COR-L47 (cell line): ENCODE data around the gene BEST3.
A peak's percentile ranks its signal among the peaks of the same experiment; 100 is the strongest.

ENCODE experiments used
- DNase-seq: peaks from one replicate; lab custom pipeline; 2025; lab: John Stamatoyannopoulos, UW

The BEST3 gene

DNA sequence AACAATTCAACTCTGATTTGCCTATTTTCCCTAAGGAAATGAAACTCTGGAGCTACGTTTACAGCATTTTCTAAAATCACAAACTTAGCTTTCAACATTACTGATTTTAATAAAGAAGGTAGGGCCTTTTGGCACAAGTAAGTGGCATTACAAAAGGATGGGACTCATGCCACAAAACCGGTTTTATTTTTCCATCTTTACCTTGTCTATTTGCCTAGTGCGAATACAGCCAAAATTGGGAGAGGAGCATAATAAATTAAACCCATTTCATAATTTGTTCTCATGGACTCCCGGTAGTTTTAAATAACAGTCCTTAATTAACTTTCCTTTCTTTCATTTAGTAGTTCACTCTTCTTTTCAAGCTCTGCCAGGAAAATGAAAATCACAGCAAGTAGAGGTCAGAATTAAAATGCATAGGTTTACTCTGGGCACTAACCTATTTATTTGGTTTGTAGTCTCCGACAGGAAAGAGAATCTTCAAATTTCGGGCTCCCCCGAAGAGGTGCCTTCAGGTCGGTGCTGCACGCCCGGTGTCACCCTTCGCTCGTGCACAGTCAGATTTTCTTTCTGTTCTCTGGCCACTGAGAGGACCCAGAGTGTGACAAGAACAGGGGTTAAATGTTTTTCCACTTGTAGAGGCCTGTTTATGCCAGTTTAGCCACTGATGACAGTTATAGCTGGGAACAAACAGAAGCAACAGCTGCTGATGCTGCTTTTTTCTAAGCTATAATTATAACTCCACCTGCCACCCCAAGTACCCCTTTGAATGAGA is at the start of gene BEST3:
Gene BEST3, minus strand, starts transcription at position 535 of the 772 bp plus-strand sequence. CDS start 1,505 bp downstream, outside the sequence.
- DNase-seq = peak; percentile 94

- DNase-seq = no peak
Measured at GRCh38 chr12:69744109-69744508, 45.0 kb upstream of the BEST3 start.

- DNase-seq = peak; percentile 61
Measured at GRCh38 chr12:69739287-69740191, 40.4 kb upstream of the BEST3 start.

DNA sequence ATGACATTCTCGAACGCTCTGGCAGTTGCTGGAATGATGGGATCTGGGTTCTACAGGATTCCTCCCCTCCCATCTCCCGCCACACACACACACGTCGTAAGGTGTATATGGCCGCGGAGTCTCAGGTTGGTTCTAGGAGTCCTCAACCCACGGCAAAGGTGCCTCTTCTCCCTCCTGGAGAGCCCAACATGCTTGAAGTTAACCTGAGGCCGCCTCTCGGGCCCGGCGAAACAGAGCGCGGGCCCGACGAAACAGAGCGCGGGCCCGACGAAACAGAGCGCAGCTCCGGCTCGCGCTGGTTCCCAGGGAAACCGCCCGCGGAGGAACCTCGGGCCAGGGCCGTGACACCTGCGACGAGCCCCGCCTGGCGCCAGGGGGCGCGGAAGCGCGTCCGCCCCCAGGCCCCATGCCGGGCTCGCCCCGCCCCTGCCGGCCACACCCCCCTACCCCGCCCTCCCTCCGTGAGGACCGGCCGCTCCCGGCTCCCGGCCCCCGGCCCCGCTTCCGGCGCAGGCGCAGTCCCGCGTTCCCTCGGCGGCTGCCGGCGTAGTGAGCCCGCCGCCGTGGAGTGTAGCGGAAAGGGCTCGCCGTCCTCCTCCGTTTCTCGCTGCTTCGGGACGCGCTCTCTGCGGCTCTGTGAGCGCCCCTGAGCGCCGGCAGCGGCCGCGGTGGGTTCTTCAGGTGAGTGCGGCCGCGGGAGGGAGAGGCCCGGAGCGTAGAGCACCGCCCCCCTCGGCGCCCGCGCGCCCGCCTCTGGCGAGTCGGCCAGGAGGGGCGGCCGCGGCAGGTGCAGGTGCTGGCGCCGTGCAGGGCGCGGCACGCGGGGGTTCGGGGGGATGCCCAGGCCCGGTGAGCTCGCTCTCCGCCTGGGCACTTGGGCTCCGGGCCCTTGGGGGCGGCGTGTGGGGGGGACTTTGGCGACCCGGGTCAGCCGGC is 39.5 kb upstream of the BEST3 start, which contains the start of gene RAB3IP:
Gene RAB3IP, plus strand, starts transcription at position 510 of the 936 bp plus-strand sequence. CDS start 16,549 bp downstream, outside the sequence.
- DNase-seq = peak; percentile 83

DNA sequence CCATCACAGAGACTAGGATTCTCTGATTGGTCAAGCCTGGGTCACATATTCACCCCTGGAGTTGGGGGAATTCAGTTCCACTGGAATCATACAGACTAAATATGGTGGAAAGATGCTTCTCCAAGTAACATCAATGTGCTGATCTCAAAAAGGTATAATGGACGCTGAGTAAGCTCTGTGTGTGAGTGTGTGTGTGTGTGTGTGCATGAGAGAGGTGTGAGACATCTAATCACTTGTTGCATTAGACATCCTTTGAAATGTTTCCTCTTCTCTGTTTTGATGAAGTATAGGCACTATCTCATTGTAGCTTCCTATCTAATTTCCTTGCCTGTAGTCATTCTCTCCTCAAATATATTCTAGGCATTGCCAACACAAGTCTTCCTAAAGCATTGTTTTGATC is 34.5 kb upstream of the BEST3 start:
- no peak for DNase-seq

DNA sequence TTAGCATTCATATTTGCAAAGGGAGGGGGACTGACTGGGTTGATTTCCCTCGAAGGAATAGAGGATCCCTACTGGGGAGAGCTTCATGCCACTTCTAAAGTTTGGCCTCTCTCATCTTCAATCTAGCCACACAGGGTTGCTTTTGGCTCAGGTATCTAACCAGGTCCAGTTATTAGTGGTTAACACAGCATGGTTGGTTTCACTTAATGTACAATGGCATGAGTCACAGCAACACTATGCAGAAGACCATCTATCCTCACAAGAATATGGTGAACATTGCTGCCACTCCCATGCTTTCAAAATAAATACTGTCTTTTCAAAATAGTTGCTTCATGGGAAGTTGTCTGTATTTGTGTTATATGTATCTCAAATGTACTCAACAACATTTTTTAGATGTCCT is 33.0 kb upstream of the BEST3 start:
- no peak for DNase-seq

DNA sequence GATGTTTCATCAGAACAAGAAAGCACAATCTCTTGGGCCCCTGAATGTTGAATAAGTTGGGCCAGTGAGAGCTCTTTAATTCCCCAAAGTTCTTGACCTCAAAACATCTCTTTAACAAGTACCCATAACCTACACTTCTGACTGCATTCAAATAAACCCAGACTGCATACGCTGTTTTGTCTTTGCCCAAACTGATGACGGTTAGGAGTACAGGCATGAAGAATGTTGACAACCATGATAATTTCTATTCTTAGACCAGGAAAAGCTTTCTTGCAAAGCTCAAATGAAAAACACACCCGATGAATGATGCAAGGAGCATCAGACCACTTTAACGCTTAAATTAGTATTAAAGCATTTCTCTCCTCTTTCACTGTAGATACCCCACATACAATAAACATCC is 27.8 kb upstream of the BEST3 start:
- DNase-seq = no peak

GRCh38 chr12:69720750-69721149 is 21.6 kb upstream of the BEST3 start:
- no peak for DNase-seq

GRCh38 chr12:69719336-69720316 is 20.5 kb upstream of the BEST3 start:
- peak; percentile 25 for DNase-seq

DNA sequence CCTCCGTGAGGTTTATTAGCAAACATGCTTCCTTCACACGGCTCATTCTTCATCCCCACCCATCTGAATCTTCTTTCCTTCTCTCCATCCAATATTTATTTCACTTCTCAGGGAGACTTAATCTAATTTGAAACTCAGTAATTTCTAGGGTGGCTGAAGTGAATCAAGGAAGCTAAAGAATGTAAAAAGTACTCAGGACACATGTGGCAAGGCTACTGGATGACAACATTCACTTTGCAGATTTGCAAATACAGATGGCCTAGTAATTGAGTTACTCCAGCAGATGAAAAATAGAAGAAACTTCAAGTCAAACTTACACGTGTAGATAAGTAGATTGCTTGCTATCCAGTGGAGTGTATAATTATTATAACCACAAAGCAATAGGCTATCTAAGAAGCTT is 15.4 kb upstream of the BEST3 start:
- DNase-seq = no peak

- no peak for DNase-seq
Measured at GRCh38 chr12:69712826-69713225, 13.7 kb upstream of the BEST3 start.

DNA sequence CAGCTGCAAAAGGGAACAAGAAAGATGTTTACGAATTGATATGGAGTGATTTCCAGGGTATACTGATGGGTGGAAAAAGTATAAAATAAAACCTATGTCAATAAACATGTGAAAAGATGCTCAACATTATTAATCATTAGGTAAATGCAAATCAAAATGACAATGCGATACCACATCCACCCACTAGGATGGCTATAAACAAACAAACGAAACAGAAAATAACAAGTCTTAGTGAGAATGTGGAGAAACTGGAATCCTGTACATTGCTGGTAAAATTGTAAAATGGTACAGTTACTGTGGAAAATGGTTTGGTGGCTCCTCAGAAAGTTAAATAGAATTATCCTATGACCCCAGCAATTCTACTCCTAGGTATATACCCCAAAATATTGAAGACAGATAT is 9.5 kb upstream of the BEST3 start:
- no peak for DNase-seq

GRCh38 chr12:69704357-69704756 is 5.3 kb upstream of the BEST3 start:
- no peak for DNase-seq

DNA sequence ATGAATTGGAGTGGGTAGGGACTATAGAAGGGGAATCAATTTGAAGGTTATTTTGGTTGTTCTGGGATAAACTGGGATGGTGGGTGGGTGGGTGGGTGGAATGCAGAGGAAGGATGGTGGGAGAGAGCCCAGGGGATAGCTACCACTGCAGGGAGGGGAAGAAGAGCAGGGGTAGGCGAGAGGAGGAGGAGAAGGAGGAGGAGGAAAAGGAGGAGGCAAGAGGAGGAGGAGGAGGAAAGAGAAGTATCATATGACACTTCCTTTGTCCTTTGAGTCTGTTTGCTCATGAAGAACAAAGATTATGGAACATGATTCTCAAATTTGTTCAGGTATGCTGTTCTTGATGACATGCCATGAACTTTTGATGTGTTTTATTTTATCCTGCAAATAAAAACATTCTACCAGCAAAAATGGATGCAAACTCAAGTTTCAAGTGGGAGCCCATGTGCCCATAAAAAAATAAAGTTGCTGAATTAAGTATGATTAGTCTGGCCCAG is 4.1 kb upstream of the BEST3 start:
- no peak for DNase-seq

DNA sequence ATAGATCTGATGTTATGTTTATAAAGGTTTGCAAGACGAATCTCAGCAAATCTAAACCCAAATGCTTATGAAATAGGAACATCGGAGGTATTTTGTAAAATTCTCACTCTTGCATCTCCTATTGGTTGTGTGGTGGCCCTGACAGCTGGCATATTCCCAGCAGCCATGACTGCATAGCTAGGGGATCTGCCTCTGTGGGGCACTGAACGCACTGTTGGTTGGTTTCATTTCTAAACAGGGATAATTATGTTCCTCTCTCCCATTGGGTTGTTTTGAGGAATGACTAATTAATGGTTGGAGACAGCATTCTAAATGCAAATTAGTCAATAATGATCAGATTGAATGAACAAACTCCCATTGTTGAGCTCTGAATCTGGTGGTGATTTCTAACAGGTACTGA is 2.7 kb upstream of the BEST3 start:
- peak; percentile 28 for DNase-seq

GRCh38 chr12:69698054-69698453 is 1.0 kb downstream of the BEST3 start:
- no peak for DNase-seq

- no peak for DNase-seq
Measured at GRCh38 chr12:69694123-69694522, 5.0 kb downstream of the BEST3 start.

DNA sequence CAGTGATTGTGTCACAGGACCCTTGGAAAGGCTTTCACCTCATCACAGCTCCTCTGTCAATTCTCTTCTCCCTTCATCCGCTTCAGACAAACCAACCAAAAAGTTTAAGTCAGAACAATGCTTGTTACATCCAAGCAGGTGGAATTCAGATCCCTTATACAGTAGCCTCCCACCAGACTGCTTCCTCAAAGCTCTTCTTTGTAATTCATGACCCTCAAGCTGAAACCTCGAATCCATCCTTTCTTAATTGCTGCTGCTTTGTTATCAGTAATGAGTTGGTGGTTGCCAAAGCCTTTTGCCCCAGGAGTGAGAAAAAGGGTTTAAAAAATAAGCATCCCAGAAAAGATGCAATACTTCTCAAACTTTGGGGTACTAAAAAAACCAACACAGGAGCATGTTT is 9.5 kb downstream of the BEST3 start:
- DNase-seq = no peak

DNA sequence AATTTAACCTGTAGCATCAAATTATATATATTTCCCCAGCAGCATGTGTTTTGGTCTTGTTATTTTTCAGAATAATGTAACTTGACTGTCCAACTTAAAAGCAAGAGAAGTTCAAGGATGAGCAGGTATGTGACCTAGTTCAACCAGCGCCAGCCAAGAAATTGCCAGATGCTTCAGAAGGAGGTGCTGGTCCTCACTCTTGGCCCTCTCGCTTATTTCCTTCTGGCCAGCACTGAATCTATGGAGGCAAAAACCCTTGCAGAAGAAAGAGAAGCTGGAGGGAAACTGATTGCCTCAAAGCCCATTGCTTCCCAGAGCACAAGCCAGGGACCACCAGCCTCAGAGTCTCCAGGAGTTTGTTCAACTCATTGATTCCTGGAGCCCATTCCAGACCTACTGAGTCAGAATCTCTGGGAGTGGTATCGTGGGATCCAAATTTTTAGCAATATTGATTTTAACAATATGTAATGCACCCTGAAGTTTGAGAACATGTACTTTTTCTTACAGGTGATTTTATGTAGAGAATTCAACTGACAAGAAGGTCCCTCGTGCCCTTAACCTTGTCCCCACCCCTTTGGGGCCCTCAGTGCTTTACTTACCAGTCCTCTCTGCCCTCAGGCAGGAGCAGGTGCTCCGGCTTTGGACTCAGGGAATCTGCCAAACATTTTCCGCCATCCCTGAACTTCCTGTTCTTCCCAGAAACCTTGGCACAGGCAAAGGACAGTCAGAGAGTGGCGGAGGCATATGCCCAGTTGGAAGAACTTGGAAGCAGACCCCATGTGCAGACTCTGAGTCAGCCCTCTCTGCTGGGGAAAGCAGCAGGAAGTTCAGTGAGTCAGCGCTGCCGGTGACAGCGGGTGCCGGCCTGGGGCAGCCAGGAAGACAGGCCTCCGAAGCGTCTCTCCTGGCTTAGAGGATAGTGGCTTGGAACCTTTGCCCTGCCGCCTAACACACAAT is 10.4 kb downstream of the BEST3 start:
- peak; percentile 62 for DNase-seq
